ENCODE results near the gene THRB.

THRB gene

GRCh38 chr3:24374801-24375200, 119.8 kb downstream of the THRB start:
- DNase-seq (ENCODE audit: low read depth) = no peak

GRCh38 chr3:24373198-24373959, 121.3 kb downstream of the THRB start:
- DNase-seq (ENCODE audit: low read depth) = no peak

GRCh38 chr3:24372559-24373197, 122.0 kb downstream of the THRB start:
- no peak for DNase-seq (ENCODE audit: low read depth)

GRCh38 chr3:24370352-24371090, 124.1 kb downstream of the THRB start:
- no peak for DNase-seq (ENCODE audit: low read depth)

GRCh38 chr3:24368605-24369004, 126.0 kb downstream of the THRB start:
- no peak for DNase-seq (ENCODE audit: low read depth)

GRCh38 chr3:24367664-24368264, 126.9 kb downstream of the THRB start:
- no peak for DNase-seq (ENCODE audit: low read depth)

GRCh38 chr3:24367216-24367615, 127.4 kb downstream of the THRB start:
- no peak for DNase-seq (ENCODE audit: low read depth)

GRCh38 chr3:24365168-24365567, 129.5 kb downstream of the THRB start:
- peak; percentile 67 for DNase-seq (ENCODE audit: low read depth)

- DNase-seq (ENCODE audit: low read depth) = no peak
These were observed 130.3 kb downstream of the THRB start for GRCh38 chr3:24364359-24364758.

GRCh38 chr3:24363242-24363641, 131.4 kb downstream of the THRB start:
- no peak for DNase-seq (ENCODE audit: low read depth)

- DNase-seq (ENCODE audit: low read depth) = no peak
These were observed 133.0 kb downstream of the THRB start for GRCh38 chr3:24361623-24362022.

GRCh38 chr3:24360957-24361356, 133.7 kb downstream of the THRB start:
- DNase-seq (ENCODE audit: low read depth) = no peak

GRCh38 chr3:24359645-24360462, 134.8 kb downstream of the THRB start:
- no peak for DNase-seq (ENCODE audit: low read depth)

GRCh38 chr3:24359102-24359501, 135.5 kb downstream of the THRB start:
- no peak for DNase-seq (ENCODE audit: low read depth)

- DNase-seq (ENCODE audit: low read depth) = no peak
These were observed 137.0 kb downstream of the THRB start for GRCh38 chr3:24357635-24358034.

- DNase-seq (ENCODE audit: low read depth) = no peak
These were observed 138.8 kb downstream of the THRB start for GRCh38 chr3:24355806-24356205.

GRCh38 chr3:24354230-24354629, 140.4 kb downstream of the THRB start:
- no peak for DNase-seq (ENCODE audit: low read depth)

GRCh38 chr3:24352893-24353553, 141.6 kb downstream of the THRB start:
- DNase-seq (ENCODE audit: low read depth) = no peak

- no peak for DNase-seq (ENCODE audit: low read depth)
These were observed 142.7 kb downstream of the THRB start for GRCh38 chr3:24351779-24352469.

- no peak for DNase-seq (ENCODE audit: low read depth)
These were observed 145.2 kb downstream of the THRB start for GRCh38 chr3:24349367-24350019.

Measured in HS-5 (cell line).